H1 (cell line): ENCODE data around the gene VOPP1. TPM values are rescaled to one million over a fixed set of nuclear protein-coding genes. Genes with fewer than 3 reads are reported as not detected.

Experiments
- CTCF ChIA-PET: fragments of 300-600 bp; sonication (Branson Sonifier 250); formaldehyde crosslinking; loops from one replicate; lab custom pipeline; 2021; ENCODE audit not compliant: partially characterized antibody; lab: Charles Lee
- POLR2A ChIA-PET: fragments of 300-600 bp; sonication (Branson Sonifier 250); formaldehyde crosslinking; loops from one replicate; lab custom pipeline; 2021; ENCODE audit warnings: inconsistent platforms; ENCODE audit not compliant: partially characterized antibody; lab: Charles Lee
- DNase-seq, 2 experiments: peaks; one replicate each; pipeline versions ENCODE4 v3.0.0 to v3.0.0-alpha.2; 2010 to 2022; ENCODE audit warnings: low spot score in 2 of 2, low read depth in 1 of 2, mixed read lengths in 1 of 2
- FAIRE-seq: peaks from 2 replicates; lab custom pipeline; 2011; peaks lifted over from hg19 to GRCh38; lab: Jason Lieb, UNC
- H2AFZ ChIP-seq: 2 replicates; pipeline ENCODE4 v1.8.1; 2012; ENCODE audit warnings: low read length, inconsistent platforms
- H2AK5ac ChIP-seq: 2 replicates; pipeline ENCODE4 v1.6.1; 2013; ENCODE audit warnings: low read depth, low read length
- H2BK120ac ChIP-seq: replicated peaks from 2 replicates; pipeline ENCODE3; 2013; ENCODE audit warnings: low read depth, low read length, inconsistent platforms
- H2BK12ac ChIP-seq: 2 replicates; pipeline ENCODE4 v1.6.1; 2013; ENCODE audit warnings: low read depth, low read length
- H2BK15ac ChIP-seq: 2 replicates; pipeline ENCODE4 v1.6.1; 2013; ENCODE audit warnings: low read length
- H2BK20ac ChIP-seq: 2 replicates; pipeline ENCODE4 v1.6.1; 2013; ENCODE audit warnings: low read length
- H2BK5ac ChIP-seq: 2 replicates; pipeline ENCODE4 v1.6.1; 2013; ENCODE audit warnings: low read depth, low read length
- H3K14ac ChIP-seq: 2 replicates; pipeline ENCODE4 v1.6.1; 2013; ENCODE audit warnings: inconsistent platforms; ENCODE audit not compliant: insufficient read length
- H3K18ac ChIP-seq: 2 replicates; pipeline ENCODE4 v1.6.1; 2013; ENCODE audit warnings: low read length; ENCODE audit errors: extremely low read depth
- H3K23ac ChIP-seq: 2 replicates; pipeline ENCODE4 v1.6.1; 2013; ENCODE audit warnings: inconsistent platforms; ENCODE audit not compliant: insufficient read length
- H3K23me2 ChIP-seq: 2 replicates; pipeline ENCODE4 v1.6.1; 2013; ENCODE audit warnings: low read depth, low read length
- H3K27ac ChIP-seq: 2 replicates; pipeline ENCODE4 v1.6.1; 2011; ENCODE audit warnings: low read depth, low read length, inconsistent platforms
- H3K27me3 ChIP-seq, 4 experiments: replicated peaks in 1 of 4; 1 replicate in 1 of 4; 2 replicates in 3 of 4; pipeline versions ENCODE4 v1.6.1 to v1.8.1; 2011 to 2013; ENCODE audit warnings: low read length in 3 of 4, mild to moderate bottlenecking in 3 of 4, inconsistent platforms in 2 of 4, mixed read lengths in 2 of 4, moderate library complexity in 1 of 4; ENCODE audit not compliant: control insufficient read depth in 3 of 4, insufficient read depth in 3 of 4; ENCODE audit errors: extremely low read depth in 1 of 4
- H3K36me3 ChIP-seq, 4 experiments: 2 replicates each; pipeline versions ENCODE4 v1.6.1 to v1.8.1; 2011 to 2013; ENCODE audit warnings: mild to moderate bottlenecking in 4 of 4, low read length in 3 of 4, moderate library complexity in 2 of 4, control low read depth in 1 of 4, inconsistent platforms in 1 of 4; ENCODE audit not compliant: insufficient read depth in 4 of 4, control insufficient read depth in 2 of 4
- H3K4ac ChIP-seq: replicated peaks from 2 replicates; pipeline ENCODE3; 2013; ENCODE audit warnings: low read length, low read depth, mixed read lengths, inconsistent platforms; ENCODE audit not compliant: insufficient read length
- H3K4me1 ChIP-seq, 4 experiments: replicated peaks in 1 of 4; 1 replicate in 1 of 4; 2 replicates in 3 of 4; pipeline versions ENCODE4 v1.6.1 to v1.8.1; 2011 to 2013; ENCODE audit warnings: low read length in 3 of 4, inconsistent platforms in 2 of 4, mixed read lengths in 1 of 4; ENCODE audit not compliant: insufficient read depth in 4 of 4, control insufficient read depth in 3 of 4
- H3K4me2 ChIP-seq, 2 experiments: 2 replicates each; pipeline versions ENCODE4 v1.6.1 to v1.8.1; 2011 to 2013; ENCODE audit warnings: low read depth in 2 of 2, low read length in 2 of 2, control low read depth in 1 of 2, inconsistent platforms in 1 of 2, mild to moderate bottlenecking in 1 of 2; ENCODE audit not compliant: insufficient read depth in 1 of 2
- H3K4me3 ChIP-seq, 4 experiments: fragments of 200-600, 300-600 bp in 1 of 4; sonication (generic), shearing (Covaris generic), sonication (Bioruptor Twin) in 1 of 4; 2 replicates each; pipeline versions ENCODE4 v1.5.1 to v1.8.1; 2011 to 2016; ENCODE audit warnings: low read length in 4 of 4, low read depth in 3 of 4, control low read depth in 2 of 4, inconsistent platforms in 2 of 4, mild to moderate bottlenecking in 2 of 4, mixed read lengths in 1 of 4, moderate library complexity in 1 of 4; ENCODE audit not compliant: insufficient read depth in 2 of 4; ENCODE audit errors: extremely low read depth in 1 of 4
- H3K56ac ChIP-seq: replicated peaks from 2 replicates; pipeline ENCODE3; 2013; ENCODE audit warnings: low read depth, mild to moderate bottlenecking, mixed read lengths, low read length, inconsistent platforms; ENCODE audit not compliant: insufficient read length
- H3K79me1 ChIP-seq: 2 replicates; pipeline ENCODE4 v1.6.1; 2013; ENCODE audit warnings: low read depth, low read length, control low read depth
- H3K79me2 ChIP-seq, 2 experiments: 2 replicates each; pipeline versions ENCODE4 v1.6.1 to v1.8.1; 2012 to 2013; ENCODE audit warnings: low read length in 2 of 2, mild to moderate bottlenecking in 2 of 2, inconsistent platforms in 1 of 2; ENCODE audit not compliant: insufficient read depth in 2 of 2, control insufficient read depth in 1 of 2
- H3K9ac ChIP-seq, 4 experiments: replicated peaks in 1 of 4; 1 replicate in 1 of 4; 2 replicates in 3 of 4; pipeline versions ENCODE4 v1.6.1 to v1.8.1; 2011 to 2013; ENCODE audit warnings: low read depth in 3 of 4, low read length in 3 of 4, control low read depth in 2 of 4, mild to moderate bottlenecking in 2 of 4, moderate library complexity in 2 of 4, inconsistent platforms in 1 of 4; ENCODE audit errors: extremely low read depth in 1 of 4
- H3K9me3 ChIP-seq, 2 experiments: 2 replicates each; pipeline versions ENCODE4 v1.6.1 to v1.8.1; 2012 to 2013; ENCODE audit warnings: mild to moderate bottlenecking in 2 of 2, moderate library complexity in 2 of 2, control low read depth in 1 of 2, inconsistent platforms in 1 of 2, low read depth in 1 of 2, low read length in 1 of 2, mixed read lengths in 1 of 2; ENCODE audit not compliant: insufficient read depth in 2 of 2
- H4K20me1 ChIP-seq, 2 experiments: replicated peaks in 1 of 2; 2 replicates each; pipeline versions ENCODE3 to v1.8.1; 2011 to 2013; ENCODE audit warnings: inconsistent platforms in 2 of 2, low read length in 2 of 2, mild to moderate bottlenecking in 1 of 2; ENCODE audit not compliant: insufficient read depth in 2 of 2, control insufficient read depth in 1 of 2
- H4K5ac ChIP-seq: 2 replicates; pipeline ENCODE4 v1.6.1; 2013; ENCODE audit warnings: low read length, low read depth, mixed read lengths, inconsistent platforms; ENCODE audit not compliant: insufficient read length
- H4K8ac ChIP-seq: 2 replicates; pipeline ENCODE4 v1.8.0; 2013; ENCODE audit warnings: mild to moderate bottlenecking, moderate library complexity, low read length, inconsistent platforms; ENCODE audit not compliant: insufficient read depth; ENCODE audit errors: extremely low read depth
- H4K91ac ChIP-seq: replicated peaks from 2 replicates; pipeline ENCODE3; 2013; ENCODE audit warnings: low read length, mixed read lengths, inconsistent platforms; ENCODE audit not compliant: insufficient read length
- BACH1 ChIP-seq: IDR thresholded peaks from 2 replicates; pipeline ENCODE4 v1.6.1; 2012; ENCODE audit warnings: low read length, improper control_type of control experiment
- CREB1 ChIP-seq: IDR thresholded peaks from 2 replicates; pipeline ENCODE4 v1.6.1; 2012; ENCODE audit warnings: inconsistent platforms
- EP300 ChIP-seq, 2 experiments: IDR thresholded peaks; 1 replicate in 1 of 2; 2 replicates in 1 of 2; pipeline ENCODE4 v1.6.1; 2011 to 2012; ENCODE audit warnings: low read depth in 2 of 2, low read length in 2 of 2, mild to moderate bottlenecking in 2 of 2, borderline replicate concordance in 1 of 2, inconsistent platforms in 1 of 2, moderate library complexity in 1 of 2
- EZH2 ChIP-seq: fragments of 200-600 bp; sonication (generic); IDR thresholded peaks from 2 replicates; pipeline ENCODE4 v1.7.1; 2012; ENCODE audit warnings: low read depth, mild to moderate bottlenecking, moderate library complexity, low read length, inconsistent platforms; ENCODE audit not compliant: severe bottlenecking
- HDAC6 ChIP-seq: IDR thresholded peaks from one replicate; pipeline ENCODE4 v1.7.1; 2012; ENCODE audit warnings: low read depth, mild to moderate bottlenecking, inconsistent platforms, low read length, moderate library complexity
- KDM4A ChIP-seq: IDR thresholded peaks from one replicate; pipeline ENCODE4 v1.7.1; 2012; ENCODE audit warnings: low read depth, mild to moderate bottlenecking, moderate library complexity, low read length, inconsistent platforms; ENCODE audit not compliant: severe bottlenecking
- PHF8 ChIP-seq: fragments of 200-600 bp; sonication (generic); conservative IDR thresholded peaks from 2 replicates; pipeline ENCODE4 v1.7.1; 2012; ENCODE audit warnings: low read depth, mild to moderate bottlenecking, inconsistent platforms, low read length, moderate library complexity
- POLR2AphosphoS5 ChIP-seq: IDR thresholded peaks from 2 replicates; pipeline ENCODE4 v1.6.1; 2011; ENCODE audit warnings: low read depth, low read length
- RAD21 ChIP-seq, 2 experiments: IDR thresholded peaks in 1 of 2; conservative IDR thresholded peaks in 1 of 2; 2 replicates each; pipeline ENCODE4 v1.6.1; 2011; ENCODE audit warnings: low read depth in 2 of 2, low read length in 2 of 2, improper control_type of control experiment in 1 of 2, inconsistent platforms in 1 of 2, mild to moderate bottlenecking in 1 of 2, moderate library complexity in 1 of 2
- RBBP5 ChIP-seq: IDR thresholded peaks from 2 replicates; pipeline ENCODE4 v1.7.1; 2012; ENCODE audit warnings: low read depth, mild to moderate bottlenecking, inconsistent platforms, low read length, moderate library complexity, borderline replicate concordance
- RXRA ChIP-seq: IDR thresholded peaks from 2 replicates; pipeline ENCODE4 v1.6.1; 2011; ENCODE audit warnings: low read depth, mild to moderate bottlenecking, low read length, moderate library complexity; ENCODE audit not compliant: insufficient read depth
- SIRT6 ChIP-seq: IDR thresholded peaks from one replicate; pipeline ENCODE4 v1.7.1; 2012; ENCODE audit warnings: low read length, inconsistent platforms
- SIX5 ChIP-seq: IDR thresholded peaks from 2 replicates; pipeline ENCODE4 v1.6.1; 2011; ENCODE audit warnings: mild to moderate bottlenecking, low read depth, low read length
- SP2 ChIP-seq: IDR thresholded peaks from 2 replicates; pipeline ENCODE4 v1.6.1; 2012; ENCODE audit warnings: mild to moderate bottlenecking, low read length, inconsistent platforms
- SP4 ChIP-seq: IDR thresholded peaks from 2 replicates; pipeline ENCODE4 v1.6.1; 2012; ENCODE audit warnings: low read length, inconsistent platforms
- TAF1 ChIP-seq: IDR thresholded peaks from 2 replicates; pipeline ENCODE4 v1.6.1; 2011; ENCODE audit warnings: mild to moderate bottlenecking, low read depth, low read length
- TEAD4 ChIP-seq: IDR thresholded peaks from 2 replicates; pipeline ENCODE4 v1.6.1; 2012; ENCODE audit warnings: low read depth, low read length, inconsistent platforms, mixed read lengths
- polyA plus RNA-seq, 7 experiments: library from polyadenylated mRNA; depleted of rRNA in 3 of 7; stranded (reverse) in 5 of 7; unstranded in 2 of 7; fragments of >200 nt in 5 of 7; fragments of 200-250 nt in 2 of 7; gene quantifications; 1 replicate in 5 of 7; 2 replicates in 1 of 7; 4 replicates in 1 of 7; pipeline versions ENCODE4 v1.2.1 to v1.2.3, GENCODE V29; 2011 to 2013; ENCODE audit warnings: missing spikeins in 2 of 7, mixed read lengths in 2 of 7
- total RNA-seq: library from RNA; stranded (reverse); fragmentation: NEBNext Ultra II Directional; extraction: Animal tissue kit (Norgen Biotek cat#: 25700); gene quantifications from 2 replicates; pipeline ENCODE4 v1.2.1, GENCODE V29; 2021

Gene VOPP1
- total and polyA plus RNA-seq, 2 of the 8 experiments (the other 6 are each of a cell fraction or from before 2014, with no cell fraction given): 44.7 to 83.0 TPM

GRCh38 chr7:55594870-55595269 is 22.6 kb upstream of the VOPP1 start:
- H3K9ac ChIP-seq: no peak overlapping the region
- H3K56ac ChIP-seq: no peak overlapping the region
- no peak overlapping the region for H3K14ac ChIP-seq
- H3K4me3 ChIP-seq: no peak overlapping the region
- H2AK5ac ChIP-seq: no peak overlapping the region
- no peaks in the 10 kb centered on the region for H3K27me3 ChIP-seq
- no peak overlapping the region for H2BK20ac ChIP-seq
- no peak overlapping the region for H2BK15ac ChIP-seq
- no peaks in the 10 kb centered on the region for H3K9me3 ChIP-seq
- H3K23ac ChIP-seq: no peak overlapping the region
- H4K20me1 ChIP-seq: peaks cover 0 to 2% of the 10 kb centered on the region in 2 experiments
- H2AFZ ChIP-seq: no peak overlapping the region
- ChIA-PET CTCF (interaction anchor here (0.8 to 3.5 kb wide), 5 partner anchors 11 to 315 kb away, joined by 3 to 19 read pairs (median 4); no protein-coding TSS in a partner anchor), POLR2A (no interaction called here)
- no peaks in the 10 kb centered on the region for H3K36me3 ChIP-seq
- H3K79me2 ChIP-seq: no peaks in the 10 kb centered on the region
- no peak overlapping the region for H3K27ac ChIP-seq
- DNase-seq (no peak), FAIRE-seq (no peak)
- H3K23me2 ChIP-seq: no peaks in the 10 kb centered on the region
- no peak overlapping the region for H3K4me2 ChIP-seq
- H4K5ac ChIP-seq: no peak overlapping the region
- no peak overlapping the region for H4K91ac ChIP-seq
- no peaks in the 10 kb centered on the region for H3K4me1 ChIP-seq
- no peak overlapping the region for H2BK120ac ChIP-seq
- no peaks in the 10 kb centered on the region for H3K79me1 ChIP-seq
- H3K18ac ChIP-seq: no peak overlapping the region
- H2BK12ac ChIP-seq: no peak overlapping the region
- H4K8ac ChIP-seq: no peak overlapping the region
- no peak overlapping the region for H3K4ac ChIP-seq
- H2BK5ac ChIP-seq: no peak overlapping the region
- no peak for TF ChIP-seq BACH1
- no peak for TF ChIP-seq TEAD4
- no peak for TF ChIP-seq EP300 (IDR thresholded peaks at IDR 0.05; ENCODE audit: borderline replicate concordance in 1 of 2, low read depth in 2 of 2, low read length in 2 of 2)
- no peak for TF ChIP-seq RAD21 (IDR thresholded peaks at IDR 0.05 in 1 of 2, conservative IDR thresholded peaks at IDR 0.05 in 1 of 2; ENCODE audit: low read depth in 2 of 2, low read length in 2 of 2)
- no peak for TF ChIP-seq RBBP5
- TF ChIP-seq TAF1: no peak
- no peak for TF ChIP-seq PHF8
- TF ChIP-seq SIRT6: no peak
- TF ChIP-seq CREB1: no peak
- no peak for TF ChIP-seq EZH2
- TF ChIP-seq HDAC6: no peak
- no peak for TF ChIP-seq SP4
- TF ChIP-seq SIX5: no peak
- no peak for TF ChIP-seq KDM4A
- no peak for TF ChIP-seq SP2
- TF ChIP-seq POLR2AphosphoS5: no peak
- no peak for TF ChIP-seq RXRA
